Mucosa of gallbladder (tissue), 1 donor: ENCODE data around the gene ALKBH8. TPM values are rescaled to one million over a fixed set of nuclear protein-coding genes. Genes with fewer than 3 reads are reported as not detected.

Experiments
- total RNA-seq: library from RNA; stranded (reverse); gene quantifications from one replicate; pipeline ENCODE4 v1.2.1, GENCODE V29; 2021
- donor health status: DM: no; HTN: no; CAD: no.

The ALKBH8 gene
- total RNA-seq, 1 donor from 2014 or later: 5.2 TPM

Other genes starting within 250 kb of the ALKBH8 start
- gene CWF19L2, start 107.9 kb downstream of the ALKBH8 start, total RNA-seq: 12.1 TPM
- gene ELMOD1, start 25.4 kb upstream of the ALKBH8 start, total RNA-seq: not detected
- not detected for gene SLN, start 146.3 kb upstream of the ALKBH8 start, total RNA-seq